ENCODE data around the gene CHD6.

Gene CHD6

GRCh38 chr20:41433203-41433602 lies 185.0 kb downstream of the CHD6 start:
- no peak for DNase-seq

- DNase-seq = no peak
Observed at GRCh38 chr20:41432746-41433145, 185.4 kb downstream of the CHD6 start.

GRCh38 chr20:41428285-41428684 lies 189.9 kb downstream of the CHD6 start:
- DNase-seq = no peak

- no peak for DNase-seq
Observed at GRCh38 chr20:41427833-41428232, 190.3 kb downstream of the CHD6 start.

- DNase-seq = no peak
Observed at GRCh38 chr20:41426976-41427375, 191.2 kb downstream of the CHD6 start.

GRCh38 chr20:41426086-41426830 lies 191.9 kb downstream of the CHD6 start:
- no peak for DNase-seq

GRCh38 chr20:41425180-41425884 lies 192.8 kb downstream of the CHD6 start:
- DNase-seq = no peak

- no peak for DNase-seq
Observed at GRCh38 chr20:41424546-41424945, 193.6 kb downstream of the CHD6 start.

GRCh38 chr20:41424011-41424410 lies 194.2 kb downstream of the CHD6 start:
- DNase-seq = no peak

GRCh38 chr20:41422953-41423352 lies 195.2 kb downstream of the CHD6 start:
- no peak for DNase-seq

- DNase-seq = no peak
Observed at GRCh38 chr20:41418739-41419293, 199.4 kb downstream of the CHD6 start.

- DNase-seq = no peak
Observed at GRCh38 chr20:41418031-41418430, 200.1 kb downstream of the CHD6 start.

GRCh38 chr20:41415191-41415590 lies 203.0 kb downstream of the CHD6 start:
- DNase-seq = no peak

- DNase-seq = no peak
Observed at GRCh38 chr20:41413169-41413568, 205.0 kb downstream of the CHD6 start.

- no peak for DNase-seq
Observed at GRCh38 chr20:41412324-41413120, 205.7 kb downstream of the CHD6 start.

GRCh38 chr20:41411391-41411847 lies 206.8 kb downstream of the CHD6 start:
- no peak for DNase-seq

GRCh38 chr20:41408986-41409385 lies 209.2 kb downstream of the CHD6 start:
- DNase-seq = peak in 26 of 56 donors; percentile 8 to 55 (median 34)

GRCh38 chr20:41408156-41408794 lies 209.9 kb downstream of the CHD6 start:
- no peak for DNase-seq

GRCh38 chr20:41407607-41408006 lies 210.6 kb downstream of the CHD6 start:
- peak in 8 of 56 donors; percentile 12 to 34 (median 15) for DNase-seq

- no peak for DNase-seq
Observed at GRCh38 chr20:41406896-41407444, 211.2 kb downstream of the CHD6 start.

- no peak for DNase-seq
Observed at GRCh38 chr20:41406353-41406752, 211.8 kb downstream of the CHD6 start.
